ENCODE data around the gene TNC.
"Not testable (repeated sequence)": the region's sequence is repeated elsewhere in the genome, so short reads cannot be mapped to it uniquely, and the experiment has no call there.

TNC gene

DNA sequence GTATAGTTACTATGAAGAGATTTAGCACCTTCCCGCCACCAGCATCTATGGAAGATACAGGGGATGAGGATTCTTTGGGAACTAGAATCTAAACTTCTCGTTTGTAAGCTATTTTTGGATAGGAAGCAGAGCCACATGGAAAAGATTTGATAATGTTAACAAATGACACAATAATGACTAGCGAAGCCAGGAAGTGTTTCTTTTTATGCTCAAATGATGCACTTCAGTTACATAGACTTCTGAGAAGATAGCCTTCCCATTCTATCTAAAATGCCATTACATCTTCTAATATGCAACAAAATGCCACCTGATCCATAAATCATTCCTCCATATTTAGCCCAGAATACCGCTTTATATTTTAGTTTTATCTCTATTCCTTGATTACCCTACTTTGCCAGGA, 17.0 kb upstream of the TNC start:
- DNase-seq (ENCODE audit: low read depth), result no peak

DNA sequence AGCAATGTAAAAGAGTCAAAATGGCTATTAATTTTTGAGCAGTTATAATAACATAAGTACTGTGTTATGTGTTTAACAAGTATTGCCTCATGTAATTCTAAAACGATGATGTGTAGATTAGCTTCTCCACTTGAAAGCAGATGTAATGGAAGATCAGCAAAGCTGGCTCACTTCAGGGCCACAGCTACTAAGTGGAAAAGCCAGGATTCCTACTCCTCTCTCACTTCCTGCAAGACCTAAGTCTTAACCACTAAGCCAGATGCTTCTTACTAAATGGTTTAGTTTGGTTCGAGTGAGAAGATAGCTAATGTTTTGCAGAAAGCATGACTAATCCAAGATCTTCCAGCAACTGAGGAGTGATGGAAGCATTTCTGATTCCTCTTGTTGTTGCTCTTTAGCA, 15.7 kb upstream of the TNC start:
- no peak for DNase-seq (ENCODE audit: low read depth)

DNA sequence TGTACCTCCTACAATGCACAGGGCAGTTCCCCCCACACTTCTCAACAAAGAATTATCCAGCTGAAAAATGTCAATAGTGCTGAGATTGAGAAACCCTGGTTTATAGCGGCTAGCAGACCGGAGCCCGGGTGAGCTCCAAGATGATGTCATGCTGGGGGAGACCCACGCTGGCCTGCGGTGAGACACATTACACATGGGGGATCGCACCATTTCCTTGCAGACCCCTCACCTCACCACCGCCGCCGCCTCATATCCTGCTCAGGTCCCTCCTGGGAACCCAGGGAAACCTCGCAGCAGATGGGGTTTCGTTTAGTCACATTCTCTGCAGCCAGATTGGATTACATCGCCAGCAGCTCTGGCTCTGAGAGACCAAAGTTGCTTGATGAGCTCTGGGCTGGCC, 14.7 kb upstream of the TNC start:
- DNase-seq (ENCODE audit: low read depth), result no peak

DNA sequence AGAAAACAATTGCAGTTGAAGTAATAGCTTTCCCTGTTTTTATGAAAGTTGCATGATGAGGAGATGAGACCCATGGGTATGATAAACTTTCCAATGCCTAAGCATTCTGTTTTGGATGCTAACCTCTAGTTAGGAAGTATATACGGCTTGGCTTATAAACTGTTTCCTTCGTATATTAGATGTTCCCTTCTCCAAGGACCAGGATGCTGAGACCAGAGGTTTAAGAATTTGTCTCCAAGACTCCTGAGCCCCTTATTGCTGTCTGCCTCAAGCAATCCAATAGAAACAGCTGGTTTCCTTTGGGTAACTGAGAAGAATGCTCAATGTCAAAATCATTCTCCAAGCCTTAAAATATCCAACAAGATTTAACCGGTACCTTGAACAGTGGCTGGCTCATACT, 12.2 kb upstream of the TNC start:
- no peak for DNase-seq (ENCODE audit: low read depth)

DNA sequence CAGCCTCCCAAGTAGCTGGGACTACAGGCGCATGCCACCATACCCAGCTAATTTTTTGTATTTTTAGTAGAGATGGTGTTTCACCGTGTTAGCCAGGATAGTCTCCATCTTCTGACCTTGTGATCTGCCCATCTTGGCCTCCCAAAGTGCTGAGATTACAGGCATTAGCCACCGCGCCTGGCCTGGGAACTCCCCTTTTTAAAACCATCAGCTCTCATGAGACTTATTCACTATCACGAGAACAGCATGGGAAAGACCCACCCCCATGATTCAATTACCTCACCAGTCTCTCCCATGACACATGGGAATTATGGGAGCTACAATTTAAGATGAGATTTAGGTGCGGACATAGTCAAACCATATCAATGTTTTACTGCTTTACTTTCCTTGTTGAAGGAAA, 10.8 kb upstream of the TNC start:
- DNase-seq (ENCODE audit: low read depth), result not testable (repeated sequence)

DNA sequence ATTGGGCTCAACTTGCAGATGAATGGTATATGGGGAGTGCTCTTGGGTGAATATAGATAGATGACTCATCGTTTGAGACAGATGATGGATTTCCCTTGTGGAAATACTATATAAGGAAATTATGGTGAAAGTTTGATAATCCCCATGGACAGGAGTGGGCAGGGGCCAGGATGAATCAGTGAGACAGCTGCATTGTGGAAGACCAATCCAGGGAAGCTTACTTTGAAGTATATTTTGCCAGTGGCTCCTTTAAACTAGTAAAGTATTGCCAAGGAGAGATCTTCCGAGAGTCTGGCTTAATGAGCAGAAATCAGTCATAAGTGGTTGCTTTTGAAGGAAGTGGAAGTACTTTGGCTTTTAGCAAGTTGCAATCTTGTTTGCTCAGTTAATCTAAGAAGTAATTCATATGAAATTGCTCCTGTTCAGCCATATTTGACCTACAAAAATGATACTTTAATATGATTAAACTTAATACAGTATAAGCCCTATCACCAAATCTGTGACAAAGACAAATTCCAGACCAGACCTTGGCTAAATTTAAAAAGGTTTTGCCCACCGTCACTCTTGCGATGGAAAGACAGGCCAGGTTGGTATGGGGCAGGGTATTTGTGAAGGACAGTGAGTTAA, 9.3 kb upstream of the TNC start:
- no peak for DNase-seq (ENCODE audit: low read depth)

DNA sequence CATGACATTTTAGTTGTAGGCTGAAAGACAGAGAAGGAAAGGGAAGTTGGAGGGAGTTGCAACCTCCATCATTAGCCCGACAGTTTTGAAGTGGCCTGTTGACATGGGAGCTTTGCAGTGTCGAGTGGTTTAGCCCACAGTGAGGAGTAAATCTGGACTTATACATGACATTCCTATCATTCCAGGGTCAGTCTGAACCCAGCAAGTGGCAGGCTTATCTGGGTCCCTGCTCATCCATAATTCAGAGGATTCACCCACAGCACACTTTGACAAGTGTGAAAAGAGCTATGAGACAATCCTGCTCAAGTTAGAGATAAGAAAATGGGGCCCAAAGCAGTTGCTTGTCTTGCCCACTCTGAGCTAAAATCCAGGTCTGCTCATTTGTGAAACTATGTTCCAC, 8.4 kb upstream of the TNC start:
- no peak for DNase-seq (ENCODE audit: low read depth)

DNA sequence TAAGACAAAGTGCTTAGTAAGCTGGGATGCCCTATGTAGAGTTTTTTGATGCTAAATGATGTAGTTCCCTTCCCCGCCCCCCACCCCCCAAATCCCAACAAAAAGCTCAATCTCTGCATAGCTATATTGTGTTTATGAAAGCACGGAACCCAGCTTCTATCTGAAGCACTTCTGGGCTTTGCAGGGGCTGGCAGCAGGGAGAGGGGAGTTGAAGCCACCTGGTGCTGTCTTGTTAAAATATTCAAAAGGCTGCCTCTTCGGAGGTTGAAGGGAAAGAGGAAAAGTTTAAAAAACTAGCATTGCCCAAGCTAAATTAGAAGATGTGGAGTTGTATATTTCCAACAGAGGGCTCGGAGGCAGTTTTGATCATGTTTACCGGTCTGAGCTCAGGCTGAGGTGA, 5.0 kb upstream of the TNC start:
- no peak for DNase-seq (ENCODE audit: low read depth)

DNA sequence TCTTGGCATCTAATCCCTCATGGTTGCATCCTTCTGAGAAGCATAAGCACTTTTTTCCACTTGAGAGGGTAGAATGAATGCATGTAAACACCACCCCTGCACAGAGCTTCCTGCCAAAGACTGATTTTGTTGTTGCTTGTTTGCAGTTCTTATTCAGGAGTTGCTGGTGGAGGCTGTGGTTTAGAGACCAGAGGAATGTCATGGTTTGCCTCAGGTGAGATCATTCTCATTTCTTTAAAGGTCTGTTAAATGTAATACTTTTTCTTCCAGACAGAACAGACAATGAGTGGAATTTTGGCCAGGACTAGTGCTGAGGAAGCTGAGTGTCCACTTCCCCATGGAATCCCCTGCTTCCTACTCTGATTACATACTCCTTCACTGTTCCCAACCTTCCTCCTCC, 3.2 kb upstream of the TNC start:
- no peak for DNase-seq (ENCODE audit: low read depth)

DNA sequence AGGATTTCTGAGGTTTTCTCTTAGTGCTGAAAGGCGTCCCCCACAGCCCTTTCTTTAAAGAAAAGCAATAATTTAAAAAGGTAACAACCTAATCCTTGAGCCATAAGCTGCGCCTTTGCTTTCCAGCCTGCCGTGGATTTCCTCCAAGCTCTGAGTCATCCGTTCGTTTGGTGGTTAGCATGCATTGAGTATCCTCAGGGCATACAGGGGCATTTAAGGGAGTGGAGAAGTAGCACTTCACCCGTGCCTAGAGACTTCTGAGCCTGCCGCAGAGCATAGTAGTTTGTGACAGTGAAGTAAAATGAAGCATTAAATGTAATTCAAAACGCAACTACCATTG, 892 bp upstream of the TNC start:
- DNase-seq (ENCODE audit: low read depth), result no peak

DNA sequence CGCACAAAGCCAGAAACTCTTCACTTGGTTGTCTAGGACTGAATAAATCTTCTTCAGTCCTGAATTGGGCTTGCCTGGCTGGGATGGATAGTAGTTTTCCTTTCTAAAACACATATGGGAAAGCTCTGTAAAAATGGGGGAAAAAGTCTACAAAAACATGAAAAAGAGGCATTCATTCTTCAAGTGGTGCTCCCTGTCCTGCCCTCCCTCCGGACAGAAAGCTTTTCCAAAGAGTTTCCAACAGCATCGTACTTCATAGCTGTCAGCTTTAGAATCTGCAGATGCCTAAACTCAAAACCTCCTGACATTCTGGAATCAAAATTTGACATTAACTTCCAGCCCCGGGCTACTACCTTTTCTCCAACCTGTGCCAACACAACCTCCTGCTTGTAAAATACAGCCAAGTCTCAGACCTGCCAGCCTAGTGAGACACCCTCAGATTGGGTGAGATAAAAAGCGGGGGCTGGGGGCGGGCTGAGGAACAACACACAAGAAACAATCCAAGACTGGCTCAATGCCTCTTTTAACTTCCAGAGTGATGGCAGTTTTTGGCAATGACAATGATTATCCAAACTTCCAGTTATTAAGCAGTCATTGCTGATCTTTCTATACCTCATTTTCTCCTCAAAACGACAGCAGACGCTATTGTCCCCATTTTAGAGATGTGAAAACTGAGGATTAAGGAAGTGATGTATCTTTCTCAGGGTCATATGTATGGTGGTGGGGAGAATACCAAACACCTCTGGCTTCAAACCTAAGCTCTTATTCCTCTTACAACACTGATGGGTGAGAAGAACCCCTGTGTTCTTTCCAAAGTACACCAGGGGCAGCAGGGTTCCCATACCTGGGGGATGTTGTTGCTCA, 1.3 kb downstream of the TNC start:
- DNase-seq (ENCODE audit: low read depth), result no peak

DNA sequence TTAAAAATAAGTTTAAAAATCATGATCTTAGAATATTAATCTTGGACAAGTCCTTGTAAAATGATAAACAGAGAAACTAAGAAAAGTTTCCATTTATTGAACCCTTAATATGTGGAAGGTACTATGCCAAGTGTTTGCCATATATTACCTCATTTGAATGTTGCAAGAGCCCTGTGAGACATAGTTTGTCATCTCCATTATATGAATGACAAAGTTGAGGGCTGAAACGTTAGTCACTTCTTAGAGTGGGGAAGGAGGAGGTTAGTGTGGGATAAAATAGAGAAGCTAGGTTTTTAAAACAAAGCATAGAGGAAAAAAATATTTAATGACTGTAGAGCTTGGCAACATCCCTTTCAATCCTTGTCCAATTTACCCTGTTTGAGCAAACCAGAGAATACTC, 2.0 kb downstream of the TNC start:
- no peak for DNase-seq (ENCODE audit: low read depth)

DNA sequence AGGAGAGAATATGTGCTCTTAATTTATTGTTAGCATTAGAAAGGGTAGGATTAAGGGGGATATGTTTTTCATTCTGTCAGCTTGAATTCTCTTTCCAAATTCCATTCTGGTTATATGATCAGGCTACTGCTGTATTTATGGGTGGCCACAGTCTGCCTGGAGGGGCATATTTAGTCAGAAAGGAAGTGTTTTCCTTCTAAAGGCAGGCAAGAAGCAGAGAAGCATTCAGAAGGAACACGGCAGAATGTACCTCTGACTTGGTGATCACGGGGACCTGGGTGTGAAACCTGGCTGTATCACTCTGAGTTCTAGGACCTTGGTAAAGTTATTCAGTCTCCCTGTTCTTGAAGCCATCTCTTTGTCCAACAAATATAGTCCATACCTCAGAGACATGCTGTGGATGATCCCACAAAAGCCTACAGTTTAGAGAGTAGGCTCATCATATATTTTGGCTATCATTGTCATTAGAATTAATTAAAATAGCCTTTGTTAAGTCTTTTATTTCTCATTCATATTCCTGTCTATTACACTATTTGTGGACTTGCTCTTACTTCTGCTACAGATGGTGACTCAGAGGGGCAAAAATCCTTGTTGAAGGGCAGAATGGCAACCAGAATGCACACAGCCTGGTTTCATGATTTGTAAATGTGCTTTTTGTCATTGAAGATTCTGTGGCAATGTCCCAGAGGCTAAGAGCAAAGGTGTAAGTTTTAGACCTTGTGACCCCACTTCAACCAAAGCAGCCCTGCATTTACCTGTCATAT, 2.7 kb downstream of the TNC start:
- no peak for DNase-seq (ENCODE audit: low read depth)

DNA sequence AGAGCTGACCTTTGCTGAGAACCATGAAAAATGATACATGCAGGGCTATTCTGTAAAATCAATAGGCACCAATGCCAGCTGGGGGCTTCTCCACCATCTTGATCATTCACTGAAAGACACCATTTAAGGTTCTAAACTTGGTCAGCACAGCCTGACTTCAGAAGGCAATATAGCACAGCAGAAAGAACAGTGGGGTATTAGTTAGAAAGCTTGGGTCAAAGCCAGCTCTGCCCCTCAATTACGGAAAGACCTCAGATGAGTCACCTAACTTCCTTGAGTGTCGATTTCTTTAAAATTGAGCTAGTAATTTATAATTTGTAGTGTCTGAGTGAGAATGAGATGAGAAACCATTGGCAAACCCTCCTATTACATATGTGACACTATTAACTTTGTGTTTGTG, 3.4 kb downstream of the TNC start:
- DNase-seq (ENCODE audit: low read depth), result no peak

DNA sequence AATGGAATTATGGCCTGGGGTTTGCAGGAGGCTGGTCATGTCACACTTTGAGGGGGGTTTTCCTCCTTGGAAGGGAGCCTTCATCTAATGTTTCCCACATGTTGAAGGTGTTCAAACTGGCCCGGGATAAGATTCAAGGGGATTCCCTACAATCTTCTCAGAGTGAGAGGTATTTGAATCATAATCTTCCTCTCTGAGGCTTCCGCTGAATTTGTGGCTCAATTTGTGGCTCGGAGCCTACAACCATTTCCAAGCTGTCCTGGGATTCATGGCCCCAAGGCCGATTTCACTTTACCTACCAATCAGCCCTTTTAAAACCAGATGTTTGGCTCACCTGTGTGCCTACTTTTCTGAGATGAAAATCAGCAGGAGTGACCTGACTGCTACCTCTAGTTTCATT, 3.9 kb downstream of the TNC start:
- no peak for DNase-seq (ENCODE audit: low read depth)

DNA sequence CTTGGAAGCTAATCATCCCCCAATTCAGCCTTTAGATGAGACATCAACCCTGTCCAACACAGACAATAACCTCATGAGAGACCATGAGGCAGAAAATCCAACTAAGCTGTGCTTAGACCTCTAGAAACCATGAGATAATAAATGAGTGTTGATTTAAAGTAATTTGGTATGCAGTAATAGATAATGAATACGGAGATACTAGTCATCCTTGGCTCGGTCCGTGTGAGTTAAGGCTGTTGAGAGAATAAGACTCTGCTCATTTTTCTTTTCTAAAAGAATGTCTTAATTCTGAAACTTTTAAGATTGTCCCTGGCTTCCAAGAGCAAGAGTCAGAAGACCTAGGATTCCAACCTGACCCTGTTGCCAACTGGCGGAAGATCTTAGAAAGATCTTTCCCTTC, 6.1 kb downstream of the TNC start:
- DNase-seq (ENCODE audit: low read depth), result no peak

DNA sequence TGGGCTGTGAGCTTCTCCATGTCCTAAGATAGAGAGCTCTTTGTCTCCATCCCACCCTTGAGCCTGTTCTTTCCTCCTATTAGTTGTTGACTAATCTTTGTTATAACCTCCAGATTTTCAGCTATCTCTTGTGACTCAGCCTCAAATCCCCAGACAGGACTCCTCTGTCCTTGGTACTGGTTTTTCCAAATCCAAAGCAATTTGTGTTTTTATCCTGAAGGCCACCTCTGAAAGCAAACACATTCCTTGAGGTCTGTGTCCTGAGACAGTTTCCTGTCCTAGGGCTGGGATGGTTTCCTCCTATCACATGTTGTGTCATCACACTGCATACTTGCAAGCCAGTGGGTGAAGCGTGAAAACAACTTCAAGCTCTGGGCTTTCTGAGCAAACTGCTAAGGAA, 8.5 kb downstream of the TNC start:
- DNase-seq (ENCODE audit: low read depth), result no peak

DNA sequence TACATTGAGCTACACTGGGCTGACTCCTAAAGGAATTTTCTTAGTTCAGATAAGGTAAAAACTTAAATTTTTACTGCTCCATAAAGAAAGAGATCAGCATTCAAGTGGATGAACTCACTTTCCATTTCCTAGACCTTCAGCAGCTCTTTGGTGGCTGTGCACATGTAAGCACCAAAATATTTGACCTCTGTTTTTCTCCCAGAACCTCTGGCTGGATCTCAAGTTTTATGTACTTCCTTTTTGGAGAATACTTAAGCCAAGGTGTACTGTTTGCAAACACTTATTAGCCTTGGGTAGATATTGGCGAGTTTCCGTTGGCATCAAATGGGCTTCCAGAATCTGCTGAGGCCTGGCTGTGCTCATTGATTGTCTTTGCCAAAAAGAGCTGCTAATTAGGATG, 10.3 kb downstream of the TNC start:
- DNase-seq (ENCODE audit: low read depth), result no peak

DNA sequence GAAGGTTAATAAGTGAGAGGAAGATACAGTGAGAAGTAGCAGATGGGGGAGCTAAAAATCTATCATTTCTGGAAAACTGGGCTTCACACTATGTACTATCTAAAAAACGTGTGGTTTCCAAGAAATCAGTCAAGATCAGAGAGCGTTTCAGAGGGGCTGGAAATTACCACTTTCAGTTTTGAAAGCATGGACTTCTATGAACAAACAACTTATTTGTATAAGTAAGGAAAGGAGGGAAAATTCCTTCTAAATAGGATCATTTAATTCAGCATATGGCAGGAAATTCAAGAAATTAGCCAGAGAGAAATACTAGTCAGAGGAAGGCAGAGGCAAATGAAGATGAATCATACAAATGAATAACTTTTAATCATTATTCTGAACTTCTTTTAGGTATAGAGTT, 11.3 kb downstream of the TNC start:
- no peak for DNase-seq (ENCODE audit: low read depth)

DNA sequence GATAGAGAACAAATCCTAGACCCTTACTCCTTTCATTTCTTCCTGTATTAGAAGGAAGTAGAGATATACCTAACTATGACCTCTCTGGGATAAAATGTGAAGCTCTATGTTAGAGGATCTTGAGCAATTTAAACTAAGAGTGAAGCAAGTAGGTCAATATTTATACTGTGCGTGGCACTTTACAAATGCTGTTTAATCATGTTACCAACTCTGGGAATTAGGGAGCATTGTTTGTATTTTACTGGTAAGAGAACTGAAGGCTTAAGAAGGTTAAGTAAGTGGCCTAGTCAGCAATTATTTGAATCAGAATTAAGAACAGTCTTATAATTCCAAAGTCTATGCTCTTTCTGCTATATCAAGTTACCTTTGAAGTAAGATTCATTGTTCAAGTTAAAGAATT, 12.0 kb downstream of the TNC start:
- DNase-seq (ENCODE audit: low read depth), result no peak

DNA sequence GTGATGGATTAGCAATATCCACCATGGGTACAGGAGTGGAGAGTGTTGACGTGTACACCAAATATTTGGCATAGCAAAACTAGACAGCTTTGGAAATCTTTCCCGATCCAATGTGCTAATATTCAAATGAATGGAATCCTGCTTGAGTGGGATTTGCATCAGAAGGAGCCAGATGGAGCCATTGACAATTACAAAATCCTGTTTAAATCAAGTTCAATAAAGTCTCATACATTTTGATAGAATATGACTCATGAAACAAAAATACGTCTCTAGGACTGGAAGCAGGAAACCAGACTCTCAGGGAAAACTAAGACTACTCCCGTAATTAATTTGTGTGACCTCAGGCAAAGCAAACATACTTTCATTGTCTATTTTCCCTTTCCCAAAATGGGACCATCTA, 13.0 kb downstream of the TNC start:
- no peak for DNase-seq (ENCODE audit: low read depth)

DNA sequence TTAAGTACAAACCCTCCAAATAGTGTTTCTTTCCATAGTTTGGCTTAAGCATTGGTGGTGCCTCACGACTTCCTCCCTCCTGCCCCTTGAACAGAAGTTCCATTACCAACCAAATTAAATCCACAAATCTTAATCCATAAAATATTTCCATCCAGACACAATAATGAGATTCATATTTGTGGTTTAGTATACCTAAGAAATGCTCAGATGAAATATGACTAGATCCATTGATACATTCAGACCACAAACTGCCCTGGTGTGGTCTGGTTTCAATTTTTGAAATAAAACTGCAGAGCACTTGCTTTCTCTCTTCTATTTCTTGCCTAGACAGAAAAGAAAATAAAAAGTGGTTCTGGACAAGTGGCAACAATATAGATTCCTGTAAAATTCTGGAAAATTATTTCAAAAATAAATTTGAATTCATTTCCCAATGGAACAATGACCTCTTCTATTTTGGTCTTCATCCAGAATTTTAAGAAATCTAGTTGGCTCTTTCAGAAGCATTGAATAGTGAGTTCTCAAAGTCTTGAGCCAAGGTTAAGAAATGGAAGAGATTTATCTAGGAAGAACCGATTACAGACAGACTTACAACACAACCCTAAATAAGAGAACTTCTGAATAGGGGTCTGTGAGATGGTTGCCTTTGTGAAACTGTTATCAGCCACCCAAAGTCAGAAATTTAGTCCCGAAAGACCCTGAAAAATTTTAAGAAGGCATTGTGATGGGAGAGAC, 14.0 kb downstream of the TNC start:
- no peak for DNase-seq (ENCODE audit: low read depth)

DNA sequence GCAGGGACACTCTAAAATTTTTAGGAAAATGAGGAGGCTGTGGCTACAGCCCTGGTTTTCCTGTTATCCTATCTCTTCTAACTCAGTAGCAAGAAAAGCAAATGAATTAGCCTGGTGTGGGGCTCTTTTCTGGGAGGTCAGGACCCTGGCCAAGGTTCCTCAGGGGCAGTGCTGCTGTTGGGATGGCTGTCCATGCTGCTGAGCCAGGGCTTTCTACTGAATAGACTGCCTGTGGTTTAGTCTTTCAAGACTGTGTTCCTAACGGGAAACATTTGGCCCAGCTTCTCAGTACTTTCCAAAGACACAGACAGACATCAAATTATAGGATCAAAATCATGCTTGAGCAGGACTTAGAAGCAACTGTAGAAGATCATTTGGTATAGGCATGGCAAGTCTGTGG, 18.1 kb downstream of the TNC start:
- DNase-seq (ENCODE audit: low read depth), result no peak

Measured in stimulated activated CD8-positive, alpha-beta memory T cell treated with anti-CD3 and anti-CD28 coated beads, Interleukin-12 subunit alpha, Interleukin-12 subunit beta, amount 100 ng/mL, for 4 hours (primary cell).